CD4-positive, alpha-beta T cell (primary cell): ENCODE measurements around the gene PRKCH. TPM values are rescaled to one million over a fixed set of nuclear protein-coding genes. Genes with fewer than 3 reads are reported as not detected.

Source experiments
- ATAC-seq: fragments of 200-7000 bp; cut with Tn5 transposase; one replicate; pipeline ENCODE4 v1.10.0; 2022; ENCODE audit warnings: mild to moderate bottlenecking; ENCODE audit not compliant: poor library complexity
- CTCF ChIA-PET: fragments of 350-600 bp; sonication (Branson Sonifier 250); formaldehyde crosslinking; loops from one replicate; lab custom pipeline; 2021; ENCODE audit warnings: antibody characterized with exemption, inconsistent platforms; lab: Charles Lee
- POLR2A ChIA-PET: fragments of 350-600 bp; sonication (Branson Sonifier 250); formaldehyde crosslinking; loops from one replicate; lab custom pipeline; 2021; ENCODE audit warnings: antibody characterized with exemption, inconsistent platforms; lab: Charles Lee
- DNase-seq, 14 experiments: peaks; one replicate each; pipeline ENCODE4 v3.0.0-alpha.2; 2013 to 2020; ENCODE audit warnings: mixed read lengths in 2 of 14
- H3K27ac ChIP-seq, 2 donors: one replicate each; pipeline versions ENCODE4 v1.5.1 to v1.7.0; 2013; ENCODE audit warnings: low read length in 2 of 2, low read depth in 1 of 2, mild to moderate bottlenecking in 1 of 2
- H3K27me3 ChIP-seq, 2 experiments: 1 replicate in 1 of 2; 2 replicates in 1 of 2; pipeline versions ENCODE4 v1.6.1 to v1.7.0; 2013; ENCODE audit warnings: low read length in 2 of 2, control low read depth in 1 of 2, mild to moderate bottlenecking in 1 of 2, moderate library complexity in 1 of 2; ENCODE audit not compliant: insufficient read depth in 2 of 2, control insufficient read depth in 1 of 2
- H3K36me3 ChIP-seq: one replicate; pipeline ENCODE4 v1.6.1; 2013; ENCODE audit warnings: low read length, control low read depth; ENCODE audit not compliant: insufficient read depth
- H3K4me1 ChIP-seq: one replicate; pipeline ENCODE4 v1.6.1; 2013; ENCODE audit warnings: low read length, control low read depth; ENCODE audit not compliant: insufficient read depth
- H3K4me3 ChIP-seq: one replicate; pipeline ENCODE4 v1.5.1; 2013; ENCODE audit warnings: mild to moderate bottlenecking, low read length, moderate library complexity
- H3K9me3 ChIP-seq, 2 experiments: 1 replicate in 1 of 2; 2 replicates in 1 of 2; pipeline versions ENCODE4 v1.6.1 to v1.7.0; 2013; ENCODE audit warnings: low read length in 2 of 2, mild to moderate bottlenecking in 2 of 2, control low read depth in 1 of 2, moderate library complexity in 1 of 2; ENCODE audit not compliant: control insufficient read depth in 1 of 2, insufficient read depth in 1 of 2
- H3K27ac Mint-ChIP-seq: one replicate; pipeline ENCODE4 v1.8.0; 2020; ENCODE audit warnings: mixed read lengths
- H3K27me3 Mint-ChIP-seq: one replicate; pipeline ENCODE4 v1.8.0; 2021; ENCODE audit warnings: mixed read lengths
- H3K36me3 Mint-ChIP-seq: one replicate; pipeline ENCODE4 v1.8.0; 2021; ENCODE audit warnings: low read depth, mixed read lengths
- H3K4me1 Mint-ChIP-seq: one replicate; pipeline ENCODE4 v1.8.0; 2021; ENCODE audit warnings: low read depth, mixed read lengths
- H3K4me3 Mint-ChIP-seq: one replicate; pipeline ENCODE4 v1.8.0; 2020; ENCODE audit warnings: mild to moderate bottlenecking, mixed read lengths
- H3K9me3 Mint-ChIP-seq: one replicate; pipeline ENCODE4 v1.8.0; 2020; ENCODE audit warnings: mixed read lengths
- CTCF ChIP-seq: fragments of 200-600 bp; IDR thresholded peaks from one replicate; pipeline ENCODE4 v1.8.0; 2022; ENCODE audit warnings: antibody characterized with exemption, mild to moderate bottlenecking
- intact Hi-C, 2 experiments: fragments of 100-400 bp; cut with DNase I in 1 of 2; cut with micrococcal nuclease in 1 of 2; formaldehyde crosslinking; loops; one replicate each; pipeline versions ENCODE4 v1.15.1 to v1.9.0; 2023 to 2025; cut with DNase I, micrococcal nuclease
- total RNA-seq, 174 experiments: library from RNA in 2 of 174; stranded (reverse) in 2 of 174; gene quantifications; one replicate each; pipeline ENCODE4 v1.2.3 and lab custom pipeline; 2021 to 2026

Gene PRKCH
- total RNA-seq, 2 experiments from 2014 or later: 378 to 385 TPM

GRCh38 chr14:61540931-61541330 lies 219.6 kb downstream of the PRKCH start:
- Histone ChIP-seq H3K27ac (no peak overlapping the region), H3K9me3 (no peaks in the 10 kb centered on the region), H3K4me3 (no peak overlapping the region), H3K36me3 (peaks cover 94% of the 10 kb centered on the region), H3K27me3 (no peaks in the 10 kb centered on the region), H3K4me1 (peaks cover 6% of the 10 kb centered on the region)
- ChIA-PET POLR2A (no interaction called here), CTCF (interaction anchor here (1.3 kb wide), 1 partner anchor 13 kb away, joined by 3 read pairs; no protein-coding TSS in a partner anchor)
- H3K4me1 Mint-ChIP-seq: peaks cover 32% of the 10 kb centered on the region
- no peak for DNase-seq
- intact Hi-C loops: no loop called here
- no peaks in the 10 kb centered on the region for H3K9me3 Mint-ChIP-seq
- TF ChIP-seq CTCF: no peak
- peaks cover 100% of the 10 kb centered on the region for H3K36me3 Mint-ChIP-seq
- no peaks in the 10 kb centered on the region for H3K27me3 Mint-ChIP-seq
- ATAC-seq: no peak
- no peak overlapping the region for H3K4me3 Mint-ChIP-seq
- peak overlapping the region; percentile 71 for H3K27ac Mint-ChIP-seq

- CTCF ChIA-PET: no interaction called here
- intact Hi-C loops: no loop called here
- H3K36me3 ChIP-seq: peaks cover 94% of the 10 kb centered on the region
- TF ChIP-seq CTCF: no peak
- no peaks in the 10 kb centered on the region for H3K4me1 ChIP-seq
- H3K27me3 Mint-ChIP-seq: no peaks in the 10 kb centered on the region
- POLR2A ChIA-PET: interaction anchor here (0.7 kb wide), 2 partner anchors 17 to 177 kb away, joined by 3 read pairs; no protein-coding TSS in a partner anchor
- peaks cover 32% of the 10 kb centered on the region for H3K4me1 Mint-ChIP-seq
- DNase-seq: no peak
- no peak overlapping the region for H3K4me3 ChIP-seq
- peak overlapping the region; percentile 72 for H3K27ac Mint-ChIP-seq
- H3K9me3 Mint-ChIP-seq: no peaks in the 10 kb centered on the region
- no peak overlapping the region for H3K27ac ChIP-seq
- no peak for ATAC-seq
- no peak overlapping the region for H3K4me3 Mint-ChIP-seq
- no peaks in the 10 kb centered on the region for H3K9me3 ChIP-seq
- H3K36me3 Mint-ChIP-seq: peaks cover 100% of the 10 kb centered on the region
- H3K27me3 ChIP-seq: no peaks in the 10 kb centered on the region
Measured at GRCh38 chr14:61542848-61543790, 221.7 kb downstream of the PRKCH start.

GRCh38 chr14:61543946-61544345 lies 222.6 kb downstream of the PRKCH start:
- Mint-ChIP-seq H3K9me3 (no peaks in the 10 kb centered on the region), H3K4me1 (peaks cover 26% of the 10 kb centered on the region), H3K27me3 (no peaks in the 10 kb centered on the region), H3K36me3 (peaks cover 100% of the 10 kb centered on the region), H3K4me3 (no peak overlapping the region), H3K27ac (peak overlapping the region; percentile 72)
- ATAC-seq: no peak
- intact Hi-C loops: no loop called here
- no peak for DNase-seq
- POLR2A ChIA-PET: interaction anchor here (0.7 to 0.8 kb wide), 2 partner anchors 10 to 16 kb away, joined by 3 read pairs; no protein-coding TSS in a partner anchor
- Histone ChIP-seq H3K27me3 (no peaks in the 10 kb centered on the region), H3K4me3 (no peak overlapping the region), H3K9me3 (no peaks in the 10 kb centered on the region), H3K4me1 (no peaks in the 10 kb centered on the region), H3K27ac (no peak overlapping the region), H3K36me3 (peaks cover 94% of the 10 kb centered on the region)
- CTCF ChIA-PET: no interaction called here
- TF ChIP-seq CTCF: no peak
